Activated CD8-positive, alpha-beta memory T cell treated with anti-CD3 and anti-CD28 coated beads, Interleukin-2, amount 50 U/mL, for 24 hours (primary cell): ENCODE measurements around the gene ZNF451.

Experiments
- DNase-seq: peaks from one replicate; pipeline ENCODE4 v3.0.0-alpha.2; 2020; ENCODE audit errors: extremely low read depth

ZNF451 gene

GRCh38 chr6:57159127-57159526 is 69.1 kb downstream of the ZNF451 start:
- no peak for DNase-seq

DNA sequence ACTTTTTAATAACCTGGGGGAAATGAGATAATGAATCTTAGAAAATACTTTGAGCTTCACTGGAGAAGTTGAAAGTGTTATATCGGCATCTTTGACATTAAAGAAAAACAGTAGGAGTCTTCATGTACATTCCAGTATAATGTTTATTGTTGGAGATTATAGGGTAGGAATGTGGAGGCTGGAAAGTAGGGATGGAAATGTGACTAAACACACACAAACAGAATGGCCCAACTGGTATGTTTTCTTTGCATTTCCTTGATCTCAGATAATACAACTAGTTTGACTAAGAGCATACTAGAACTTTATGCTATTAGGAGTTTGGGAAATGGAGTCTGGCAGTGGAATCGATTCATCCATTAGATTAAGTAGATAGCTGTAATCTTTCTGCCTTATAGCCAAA is 72.0 kb downstream of the ZNF451 start:
- no peak for DNase-seq

GRCh38 chr6:57162516-57162915 is 72.5 kb downstream of the ZNF451 start:
- DNase-seq, result no peak

DNA sequence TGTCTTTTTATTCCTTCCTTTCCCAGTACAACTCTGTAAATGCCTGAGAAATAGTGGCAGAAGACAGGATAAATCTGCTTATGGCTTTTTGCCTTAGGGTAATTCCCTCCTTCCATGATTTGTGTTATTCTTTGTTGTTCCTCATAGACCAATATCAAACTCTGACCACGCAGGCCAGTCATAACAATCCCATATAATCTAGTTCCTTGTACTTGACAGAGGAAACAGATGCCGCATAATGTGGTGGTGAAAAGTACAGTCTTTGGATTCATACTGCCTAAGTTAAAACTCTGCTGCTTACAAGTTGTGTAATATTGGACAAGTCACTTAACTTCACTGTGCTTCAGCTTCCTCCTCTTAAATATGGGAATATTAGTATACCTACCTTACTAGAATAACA is 74.0 kb downstream of the ZNF451 start:
- no peak for DNase-seq

DNA sequence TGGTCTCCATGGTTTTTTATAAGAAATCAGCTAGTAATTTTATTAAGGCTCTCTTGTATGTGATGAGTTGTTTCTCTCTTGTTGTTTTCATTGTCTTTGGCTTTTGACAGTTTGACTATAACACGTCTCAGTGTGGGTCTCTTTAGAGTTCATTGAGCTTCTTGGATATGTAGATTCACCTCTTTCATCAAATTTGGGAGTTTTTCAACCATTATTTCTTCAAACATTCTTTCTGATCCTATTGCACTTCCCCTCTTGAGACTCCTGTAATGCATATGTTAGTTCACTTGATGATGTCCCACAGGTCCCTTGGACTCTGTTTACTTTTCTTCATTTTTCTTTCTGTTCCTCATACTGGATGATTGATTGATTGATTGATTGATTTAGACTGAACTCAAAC is 75.1 kb downstream of the ZNF451 start:
- no peak for DNase-seq

GRCh38 chr6:57172136-57173055 is 82.4 kb downstream of the ZNF451 start, which contains the start of gene BAG2:
Gene BAG2 (plus strand): TSS chr6:57172326. CDS start chr6:57172698, 372 bp downstream.
- peak; percentile 80 for DNase-seq

- DNase-seq, result no peak
These were observed 83.3 kb downstream of the ZNF451 start for GRCh38 chr6:57173056-57173885.

GRCh38 chr6:57173886-57174510 is 84.0 kb downstream of the ZNF451 start:
- DNase-seq, result no peak

GRCh38 chr6:57174511-57174907 is 84.5 kb downstream of the ZNF451 start:
- no peak for DNase-seq

DNA sequence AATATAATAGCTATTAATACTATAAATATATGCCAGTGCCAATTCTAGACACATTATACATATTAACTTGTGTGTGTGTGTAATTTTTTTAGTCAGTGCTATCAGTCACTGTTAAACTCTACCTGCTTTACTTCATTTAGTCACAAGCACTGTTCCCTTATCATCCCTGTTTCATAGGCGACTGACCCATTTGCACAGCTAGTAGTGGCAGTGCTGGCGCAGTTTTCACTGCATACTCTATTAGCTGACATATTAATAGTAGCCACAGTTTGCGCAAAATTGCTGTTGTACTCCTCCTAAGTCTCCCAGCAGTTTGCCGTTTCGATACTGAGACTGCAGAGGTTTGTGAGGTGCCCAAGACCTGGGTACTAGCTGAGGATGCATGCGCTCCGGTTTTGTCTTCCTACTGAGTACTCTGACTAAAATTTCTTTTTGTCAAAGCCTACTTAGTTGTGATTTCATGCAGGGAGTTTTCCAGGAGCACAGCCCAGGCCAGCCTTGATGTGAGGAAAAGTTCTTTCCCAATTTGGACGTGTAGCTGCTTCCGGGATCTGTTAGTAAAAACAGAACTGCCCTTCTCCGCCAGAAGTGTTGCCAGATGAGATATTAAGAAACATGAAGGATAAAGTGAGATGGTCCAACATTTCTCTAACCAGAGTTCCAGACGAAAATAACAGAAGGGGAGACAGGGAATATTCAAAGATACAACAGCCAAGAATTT is 87.7 kb downstream of the ZNF451 start:
- DNase-seq, result no peak

GRCh38 chr6:57180596-57180995 is 90.6 kb downstream of the ZNF451 start:
- no peak for DNase-seq

GRCh38 chr6:57182017-57182432 is 92.0 kb downstream of the ZNF451 start:
- DNase-seq, result no peak

GRCh38 chr6:57183336-57183735 is 93.3 kb downstream of the ZNF451 start:
- DNase-seq, result no peak

DNA sequence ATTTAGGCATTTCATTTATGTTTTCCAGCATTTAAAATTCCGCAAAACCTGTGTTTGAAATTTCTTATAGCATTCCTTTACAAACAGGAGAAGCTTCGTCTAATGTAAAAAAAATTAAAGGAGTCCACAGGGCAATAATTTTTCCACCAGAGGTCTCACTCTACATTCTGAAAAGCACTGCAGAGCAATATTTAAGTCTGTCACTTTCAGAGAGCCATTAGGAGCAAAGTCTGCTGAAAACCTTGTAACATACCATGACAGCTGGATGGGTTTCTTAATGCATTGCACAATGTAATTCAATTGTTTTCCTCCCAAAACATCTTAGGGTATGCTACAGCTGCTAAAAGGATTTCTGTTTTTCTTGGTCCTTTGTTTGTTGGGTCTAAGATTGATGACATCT is 100.2 kb downstream of the ZNF451 start:
- no peak for DNase-seq

GRCh38 chr6:57193177-57193576 is 103.2 kb downstream of the ZNF451 start:
- no peak for DNase-seq

DNA sequence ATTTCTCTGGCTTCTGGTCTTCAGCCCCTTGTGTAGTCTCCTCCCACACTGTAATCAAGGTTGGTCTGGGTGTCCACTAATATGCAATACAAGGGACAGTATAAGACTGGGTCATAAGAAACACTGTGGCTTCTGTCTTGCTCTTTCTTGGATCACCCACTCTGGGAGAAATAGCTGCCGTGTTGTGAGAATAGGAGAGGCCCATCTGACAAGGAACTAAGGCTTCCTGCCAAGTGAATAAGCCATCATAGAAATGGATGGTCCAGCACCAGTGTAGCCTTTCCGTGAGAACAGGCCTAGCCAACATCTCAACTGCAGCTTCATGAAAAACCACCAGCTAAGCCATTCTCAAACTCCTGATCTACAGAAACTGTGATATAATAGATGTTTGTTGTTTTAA is 105.5 kb downstream of the ZNF451 start:
- DNase-seq, result no peak

- no peak for DNase-seq
These were observed 109.1 kb downstream of the ZNF451 start for GRCh38 chr6:57198926-57199636.

GRCh38 chr6:57201718-57202117 is 111.7 kb downstream of the ZNF451 start:
- no peak for DNase-seq

DNA sequence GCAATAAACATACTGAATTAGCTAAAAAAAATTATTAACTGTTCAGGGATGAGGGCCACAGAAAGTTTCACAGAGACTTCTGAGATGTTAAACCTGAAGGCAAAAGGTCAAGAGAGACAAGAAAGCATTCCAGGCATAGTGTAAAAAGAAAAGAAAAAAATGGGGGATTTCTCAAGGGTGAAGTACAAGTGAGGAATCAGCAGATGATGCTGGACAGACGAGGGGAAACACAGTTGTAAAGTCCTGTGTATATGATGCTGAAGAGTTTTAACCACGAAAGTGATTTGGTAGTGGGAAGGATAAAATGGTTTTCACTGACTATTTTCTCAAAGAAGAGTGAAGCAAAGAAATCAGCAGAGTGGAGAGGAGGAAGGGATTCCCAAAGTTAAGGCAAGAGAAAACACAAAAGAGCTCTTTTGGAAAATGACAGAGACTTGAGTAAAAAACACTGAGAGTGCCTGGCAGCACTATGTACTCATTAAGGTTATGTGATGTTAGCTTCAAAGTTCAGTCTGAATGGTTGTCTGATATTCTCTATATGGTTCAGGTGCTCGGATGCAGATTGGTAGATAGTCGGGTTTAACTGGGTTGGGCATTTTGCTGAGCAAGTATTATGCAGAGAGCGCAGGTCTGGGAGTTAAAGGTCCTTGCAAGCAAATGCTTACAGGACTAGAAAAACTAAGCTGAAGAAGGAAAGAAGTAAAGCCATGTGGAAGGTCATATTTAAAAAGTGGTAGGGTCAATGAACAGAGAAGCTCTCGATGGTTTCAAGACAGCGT is 115.8 kb downstream of the ZNF451 start:
- no peak for DNase-seq

DNA sequence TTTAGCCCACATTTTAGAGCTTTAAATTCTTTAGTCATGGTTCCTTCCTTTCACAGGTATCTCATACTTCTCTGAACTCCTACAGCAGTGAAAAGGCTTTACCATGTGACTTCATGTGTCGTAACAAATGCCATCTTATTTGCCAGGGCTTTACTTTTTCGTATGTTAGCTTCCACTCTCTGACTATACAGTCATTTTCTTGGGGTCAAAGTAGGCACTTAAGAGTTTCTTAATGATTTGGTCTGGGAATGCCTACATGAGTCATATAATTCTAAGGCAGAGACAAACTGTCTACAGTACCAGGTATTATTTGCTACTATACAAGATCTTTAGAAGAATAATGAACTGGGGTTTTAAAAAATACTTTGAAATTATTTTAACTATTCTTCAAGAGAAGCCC is 117.2 kb downstream of the ZNF451 start:
- DNase-seq, result no peak
